Astrocyte of the spinal cord (primary cell): Measurements from ENCODE around the gene ZNF311.

Experiments used
- DNase-seq: peaks from one replicate; pipeline ENCODE4 v3.0.0; 2011; ENCODE audit warnings: low read depth, low spot score
- H3K4me3 ChIP-seq: 2 replicates; pipeline ENCODE4 v1.5.1; 2011; ENCODE audit warnings: low read depth, mild to moderate bottlenecking, low read length, moderate library complexity
- CTCF ChIP-seq: IDR thresholded peaks from 2 replicates; pipeline ENCODE4 v1.5.1; 2012; ENCODE audit warnings: low read depth, mild to moderate bottlenecking, low read length, inconsistent platforms
- in situ Hi-C: cut with HindIII; loops from 2 replicates; pipeline ENCODE4 v1.10.0; 2017; ENCODE audit warnings: low sequenced_read_pairs

The ZNF311 gene

GRCh38 chr6:29021434-29021833 is 16.3 kb upstream of the ZNF311 start:
- in situ Hi-C loops = no loop called here
- DNase-seq = no peak
- TF ChIP-seq CTCF = no peak
- no peak overlapping the region for H3K4me3 ChIP-seq

DNA sequence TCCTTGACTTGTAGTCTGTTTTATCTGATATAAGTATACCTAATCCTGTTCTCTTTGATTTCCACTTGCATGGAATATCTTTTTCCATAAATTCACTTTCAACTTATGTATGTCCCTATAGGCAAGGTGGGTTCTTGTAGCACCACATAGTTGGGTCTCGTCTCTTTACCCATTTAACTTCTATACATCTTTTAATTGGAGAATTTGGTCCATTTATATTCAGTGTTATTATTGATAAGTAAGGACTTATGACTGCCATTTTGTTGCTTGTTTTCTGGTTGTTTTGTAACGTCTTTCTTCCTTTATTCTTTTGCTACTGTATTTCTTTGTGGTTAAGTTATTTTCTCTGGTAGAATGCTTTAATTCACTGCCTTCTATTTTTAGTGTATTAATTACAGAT is 14.5 kb upstream of the ZNF311 start:
- no peak overlapping the region for H3K4me3 ChIP-seq
- no peak for TF ChIP-seq CTCF
- no peak for DNase-seq
- in situ Hi-C loops = no loop called here

GRCh38 chr6:29017428-29017802 is 12.3 kb upstream of the ZNF311 start:
- TF ChIP-seq CTCF = no peak
- in situ Hi-C loops = no loop called here
- no peak overlapping the region for H3K4me3 ChIP-seq
- no peak for DNase-seq

GRCh38 chr6:29016559-29017427 is 11.7 kb upstream of the ZNF311 start:
- peak overlapping the region; percentile 53 for H3K4me3 ChIP-seq
- in situ Hi-C loops = no loop called here
- TF ChIP-seq CTCF = peak; percentile 86
- DNase-seq = peak; percentile 84

GRCh38 chr6:29014729-29015608 is 9.9 kb upstream of the ZNF311 start:
- H3K4me3 ChIP-seq = peak overlapping the region; percentile 26
- DNase-seq = no peak
- in situ Hi-C loops = no loop called here
- TF ChIP-seq CTCF = no peak

DNA sequence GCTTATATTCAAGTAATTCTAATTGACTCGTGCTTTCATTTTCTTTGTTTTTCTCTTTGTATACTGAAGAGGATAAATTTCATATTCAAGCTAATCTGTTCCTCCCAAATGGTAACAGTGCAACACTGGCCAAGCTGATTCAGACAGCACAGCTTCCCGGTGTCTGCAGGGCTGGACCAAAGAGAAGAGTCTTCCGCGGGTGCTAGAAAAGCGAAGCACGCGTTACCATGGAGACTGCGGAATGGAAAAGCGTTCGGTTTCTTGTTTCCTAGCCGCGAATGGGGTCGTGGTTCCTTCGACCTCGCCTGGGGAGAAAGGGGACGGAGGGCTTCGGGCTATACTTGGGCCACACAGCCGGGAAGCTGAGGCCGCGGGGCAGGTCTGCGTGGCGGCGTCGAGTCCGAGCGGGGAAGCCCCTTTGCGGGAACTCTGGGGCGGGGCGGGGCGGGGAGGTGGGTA is 6.2 kb upstream of the ZNF311 start:
- in situ Hi-C loops = no loop called here
- peak; percentile 64 for DNase-seq
- peak overlapping the region; percentile 56 for H3K4me3 ChIP-seq
- TF ChIP-seq CTCF = no peak
